Fibroblast of pulmonary artery (primary cell): ENCODE results near the gene TSEN34.
"Not testable (repeated sequence)": the region's sequence is repeated elsewhere in the genome, so short reads cannot be mapped to it uniquely, and the experiment has no call there.

Experiments used
- DNase-seq: peaks from one replicate; pipeline ENCODE4 v3.0.0-alpha.2; 2010; ENCODE audit warnings: low read depth
- H3K4me3 ChIP-seq: replicated peaks from 2 replicates; pipeline ENCODE4 v1.5.1; 2011; ENCODE audit warnings: low read depth, mild to moderate bottlenecking, control low read depth, low read length, moderate library complexity
- CTCF ChIP-seq: IDR thresholded peaks from 2 replicates; pipeline ENCODE4 v1.5.1; 2011; ENCODE audit warnings: mild to moderate bottlenecking, control low read depth, low read length, inconsistent platforms; ENCODE audit errors: missing control alignments

Gene TSEN34

DNA sequence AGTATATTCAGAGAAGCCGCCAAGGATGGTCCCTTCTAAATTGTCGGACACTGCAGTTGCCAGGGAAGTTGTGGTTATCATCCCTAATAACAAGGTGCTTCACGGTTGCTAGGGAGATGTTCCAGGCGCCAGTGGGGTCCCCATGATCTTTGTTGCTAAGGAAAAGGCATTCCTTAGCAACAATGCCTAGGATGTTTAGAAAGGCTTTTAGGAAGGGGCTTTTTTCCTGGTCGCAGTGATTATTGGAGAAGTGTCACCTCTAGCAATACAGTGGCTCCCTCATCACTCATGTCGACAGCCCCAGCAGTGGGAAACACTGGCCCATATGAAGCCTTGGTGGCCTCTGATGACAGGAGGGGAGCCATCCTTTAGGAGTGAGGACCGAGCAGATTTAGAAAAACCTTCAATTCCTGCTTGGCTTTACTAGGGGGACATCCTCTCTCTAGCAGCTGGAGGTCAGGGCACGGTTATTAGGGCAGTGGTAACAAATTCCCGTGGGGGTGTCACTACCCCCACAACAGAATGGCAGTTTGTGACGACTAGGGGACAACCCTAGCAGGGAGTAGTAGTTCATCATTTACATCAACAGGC lies 11.8 kb upstream of the TSEN34 start:
- H3K4me3 ChIP-seq = no peak overlapping the region
- DNase-seq = no peak
- no peak for TF ChIP-seq CTCF

- TF ChIP-seq CTCF = peak; percentile 48
- H3K4me3 ChIP-seq = no peak overlapping the region
- DNase-seq = peak; percentile 72
Measured at GRCh38 chr19:54179921-54180461, 11.1 kb upstream of the TSEN34 start.

DNA sequence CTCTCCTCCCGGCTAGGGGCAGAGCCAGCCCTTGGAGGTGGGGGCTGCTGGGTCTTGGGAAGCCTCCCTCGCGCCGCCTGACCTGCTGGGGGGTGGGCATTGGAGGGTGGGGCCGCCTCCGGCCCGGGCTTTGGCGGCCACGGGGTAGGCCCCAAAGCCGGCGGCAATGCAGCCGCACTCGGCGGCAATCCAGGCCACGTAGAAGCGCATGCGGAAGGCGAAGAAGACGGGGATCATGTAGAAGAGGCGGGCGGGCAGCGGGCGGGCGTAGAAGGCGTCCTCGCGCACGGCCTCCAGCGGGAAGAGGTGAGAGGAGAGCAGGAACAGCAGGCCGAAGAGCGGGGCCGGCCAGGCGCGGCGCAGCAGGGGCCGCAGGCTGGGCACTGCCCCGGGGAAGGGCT lies 10.4 kb upstream of the TSEN34 start:
- TF ChIP-seq CTCF = no peak
- DNase-seq = no peak
- H3K4me3 ChIP-seq = no peak overlapping the region

DNA sequence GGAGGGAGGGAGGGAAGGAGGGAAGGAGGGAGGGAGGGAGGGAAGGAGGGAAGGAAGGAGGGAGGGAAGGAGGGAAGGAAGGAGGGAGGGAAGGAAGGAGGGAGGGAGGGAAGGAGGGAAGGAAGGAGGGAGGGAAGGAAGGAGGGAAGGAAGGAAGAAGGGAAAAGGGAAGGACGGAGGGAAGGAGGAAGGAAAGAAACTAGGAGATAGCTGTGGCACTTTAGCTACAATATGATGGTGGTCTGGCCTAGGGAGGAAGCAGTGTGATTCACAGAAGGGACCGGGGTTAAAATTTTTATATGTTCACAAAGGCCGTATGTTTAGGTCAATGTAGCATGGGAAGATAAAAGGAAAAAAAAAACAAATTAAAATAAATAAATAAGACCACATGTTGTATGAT lies 9.2 kb upstream of the TSEN34 start:
- not testable (repeated sequence) for H3K4me3 ChIP-seq, DNase-seq

- H3K4me3 ChIP-seq = no peak overlapping the region
- TF ChIP-seq CTCF = no peak
- no peak for DNase-seq
Measured at GRCh38 chr19:54183431-54183830, 7.7 kb upstream of the TSEN34 start.

- no peak overlapping the region for H3K4me3 ChIP-seq
- no peak for TF ChIP-seq CTCF
- no peak for DNase-seq
Measured at GRCh38 chr19:54186351-54186750, 4.8 kb upstream of the TSEN34 start.

GRCh38 chr19:54186934-54187381 lies 4.2 kb upstream of the TSEN34 start:
- no peak for DNase-seq
- H3K4me3 ChIP-seq = no peak overlapping the region
- TF ChIP-seq CTCF = no peak
